ENCODE measurements around the gene PDHX.

PDHX gene

GRCh38 chr11:34957606-34958005 lies 41.2 kb downstream of the PDHX start:
- DNase-seq, result no peak

GRCh38 chr11:34959770-34960169 lies 43.4 kb downstream of the PDHX start:
- DNase-seq, result no peak

GRCh38 chr11:34960277-34960676 lies 43.9 kb downstream of the PDHX start:
- DNase-seq, result peak; percentile 74 to 88

DNA sequence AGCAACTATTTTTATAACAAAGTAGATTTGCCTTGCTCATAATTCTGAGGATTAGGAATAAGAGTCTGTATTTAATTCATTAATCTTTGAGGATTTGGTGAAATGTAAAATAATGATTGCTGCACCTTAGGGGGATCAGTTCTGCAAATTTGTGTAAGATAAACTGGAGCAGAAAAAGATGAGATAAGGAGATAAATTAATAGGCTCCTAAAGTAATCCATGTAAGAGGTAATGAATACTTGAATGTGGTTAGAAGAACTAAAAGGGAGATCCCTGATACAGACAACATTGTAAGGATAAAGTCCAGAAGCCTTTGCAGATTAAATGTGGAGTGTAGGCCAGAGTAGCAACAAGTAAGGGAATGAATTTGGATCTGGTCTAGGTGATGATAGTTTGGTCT lies 45.6 kb downstream of the PDHX start:
- no peak for DNase-seq

GRCh38 chr11:34963351-34963750 lies 46.9 kb downstream of the PDHX start:
- DNase-seq, result no peak

- no peak for DNase-seq
Observed at GRCh38 chr11:34964610-34965331, 48.4 kb downstream of the PDHX start.

GRCh38 chr11:34968862-34969261 lies 52.4 kb downstream of the PDHX start:
- no peak for DNase-seq

DNA sequence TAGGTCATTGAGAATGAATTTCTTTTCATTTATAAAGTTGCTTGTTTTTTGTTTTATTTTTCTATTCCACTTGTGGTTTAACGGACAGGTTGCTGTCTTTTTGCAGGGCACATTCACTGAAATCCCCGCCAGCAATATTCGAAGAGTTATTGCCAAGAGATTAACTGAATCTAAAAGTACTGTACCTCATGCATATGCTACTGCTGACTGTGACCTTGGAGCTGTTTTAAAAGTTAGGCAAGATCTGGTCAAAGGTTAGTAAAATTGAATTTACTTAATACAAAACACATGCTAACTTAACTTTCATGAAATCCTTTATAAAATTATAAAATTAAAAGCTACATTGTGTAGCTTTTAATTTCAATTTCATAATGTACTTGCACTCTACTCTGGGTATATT lies 53.6 kb downstream of the PDHX start:
- no peak for DNase-seq

- DNase-seq, result no peak
Observed at GRCh38 chr11:34970480-34970879, 54.1 kb downstream of the PDHX start.

DNA sequence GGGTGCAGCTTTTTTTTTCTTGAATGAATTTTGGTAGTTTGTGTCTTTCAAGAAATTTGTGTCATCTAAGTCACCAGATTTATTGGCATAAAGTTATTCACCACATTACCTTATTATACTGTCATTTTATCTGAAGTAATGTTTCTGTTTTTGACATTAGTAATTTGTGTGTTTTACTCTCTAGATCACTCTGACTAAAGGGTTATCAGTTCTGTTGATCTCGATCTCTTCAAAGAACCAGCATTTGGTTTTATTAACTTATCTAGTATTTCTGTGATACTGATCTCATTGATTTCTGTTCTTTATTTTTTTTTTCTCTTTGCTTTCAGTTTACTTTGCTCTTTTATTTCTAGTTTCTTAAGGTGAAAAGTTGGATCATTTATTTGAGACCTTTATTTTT lies 55.5 kb downstream of the PDHX start:
- DNase-seq, result no peak

- DNase-seq, result no peak
Observed at GRCh38 chr11:34972366-34972765, 55.9 kb downstream of the PDHX start.

DNA sequence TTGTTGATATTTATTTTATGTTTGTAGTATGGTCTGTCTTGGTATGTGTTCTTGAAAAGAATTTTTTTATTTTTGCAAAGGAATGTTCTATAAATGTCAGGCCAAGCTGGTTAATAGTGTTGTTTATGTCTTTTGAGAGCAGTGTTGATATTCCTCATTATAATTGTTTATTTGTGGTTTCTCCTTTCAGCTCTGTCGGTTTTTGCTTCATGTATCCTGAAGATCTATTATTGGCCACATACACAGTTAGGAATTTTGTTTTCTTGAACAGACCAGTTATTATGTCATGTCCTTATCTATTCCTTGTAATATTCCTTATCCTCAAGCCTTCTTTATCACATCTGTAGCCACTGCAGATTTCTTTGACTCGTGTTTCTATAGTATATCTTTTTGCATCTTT lies 56.5 kb downstream of the PDHX start:
- no peak for DNase-seq

GRCh38 chr11:34975482-34975881 lies 59.1 kb downstream of the PDHX start:
- DNase-seq, result no peak

- DNase-seq, result no peak
Observed at GRCh38 chr11:34976496-34977088, 60.2 kb downstream of the PDHX start.

DNA sequence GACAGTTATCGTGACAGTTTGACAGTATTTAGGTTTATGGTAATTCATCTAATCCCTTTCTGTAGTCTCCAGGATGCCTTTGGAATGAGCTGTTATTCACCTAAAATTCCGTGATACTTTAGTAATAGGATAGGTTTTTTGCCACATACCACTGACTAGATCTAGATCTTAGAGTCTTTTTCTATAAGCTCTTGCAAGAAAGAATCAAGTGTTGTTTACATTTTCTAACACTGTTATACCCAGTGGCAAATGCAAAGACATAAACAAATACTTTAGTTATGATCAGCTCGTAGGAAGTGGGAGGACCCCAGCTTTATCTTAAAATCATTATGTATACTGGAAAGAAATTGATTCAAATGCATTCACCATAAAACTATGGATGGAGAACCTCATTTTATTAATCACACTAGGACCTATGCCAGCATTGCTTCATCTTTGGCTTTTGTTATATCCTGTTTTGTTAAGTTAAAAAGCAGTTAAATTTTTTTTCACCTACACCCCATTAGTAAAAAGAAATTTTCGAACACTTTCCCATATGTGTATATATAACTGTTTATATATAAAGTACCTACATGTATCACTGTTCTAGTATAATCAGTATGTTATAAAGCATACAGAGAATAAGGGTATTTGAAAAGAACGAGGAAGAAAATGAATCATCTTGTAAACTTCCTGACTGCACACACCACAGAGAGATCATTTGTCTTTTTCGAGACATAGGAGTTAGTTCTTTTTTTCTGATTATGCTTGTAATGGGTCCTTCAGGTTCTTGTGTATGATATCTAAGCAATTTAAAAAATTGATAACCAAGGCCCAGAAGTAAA lies 60.9 kb downstream of the PDHX start:
- DNase-seq, result no peak

- no peak for DNase-seq
Observed at GRCh38 chr11:34978236-34979191, 62.1 kb downstream of the PDHX start.

DNA sequence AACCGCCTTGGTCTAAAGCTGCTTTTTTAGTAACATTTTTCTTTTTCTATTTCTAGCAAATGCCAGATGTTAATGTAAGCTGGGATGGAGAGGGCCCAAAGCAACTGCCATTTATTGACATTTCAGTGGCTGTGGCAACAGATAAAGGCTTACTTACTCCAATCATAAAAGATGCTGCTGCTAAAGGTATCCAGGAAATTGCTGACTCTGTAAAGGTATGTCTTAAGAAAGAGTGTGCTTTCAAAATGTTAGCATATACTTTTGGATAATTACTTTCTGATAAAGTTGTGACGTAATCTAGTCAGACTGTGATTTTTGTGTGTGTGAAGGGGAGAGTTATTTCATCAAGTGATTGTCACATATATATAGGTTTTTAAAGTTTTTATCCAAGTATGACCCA lies 68.1 kb downstream of the PDHX start:
- no peak for DNase-seq

GRCh38 chr11:34986883-34987520 lies 70.6 kb downstream of the PDHX start:
- DNase-seq, result no peak

- DNase-seq, result no peak
Observed at GRCh38 chr11:34987617-34988016, 71.2 kb downstream of the PDHX start.

GRCh38 chr11:34988294-34989255 lies 72.2 kb downstream of the PDHX start:
- no peak for DNase-seq

- DNase-seq, result no peak
Observed at GRCh38 chr11:34990916-34991315, 74.5 kb downstream of the PDHX start.

All from NCI-H1930 (cell line).